ENCODE measurements around the gene TULP3.

DNA sequence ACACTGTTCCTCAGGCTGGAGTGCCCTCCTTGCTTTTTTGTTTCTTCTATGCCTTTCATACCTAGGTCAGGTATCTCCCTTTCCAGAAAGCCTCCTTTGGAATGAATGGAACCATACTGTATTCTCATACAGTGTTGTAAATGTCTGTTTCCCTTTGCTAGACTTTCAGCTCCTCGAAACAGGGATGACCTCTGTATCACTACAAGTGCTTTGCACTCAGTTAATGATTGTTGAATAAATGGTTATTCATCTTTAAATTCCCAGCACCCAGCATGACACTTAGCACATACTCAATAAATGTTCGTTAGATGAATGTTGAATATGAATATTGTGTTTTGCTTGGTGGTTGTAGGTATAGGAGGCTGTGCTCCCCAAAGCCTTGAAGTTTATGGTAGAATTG, 5.9 kb upstream of the TULP3 start:
- no peak for TF ChIP-seq POLR2A (IDR thresholded peaks at IDR 0.05)
- TF ChIP-seq CTCF (IDR thresholded peaks at IDR 0.05), result no peak
